Tibial nerve (tissue), 4 donors: ENCODE data around the gene KCNJ6. TPM values are rescaled to one million over a fixed set of nuclear protein-coding genes. Genes with fewer than 3 reads are reported as not detected.

ENCODE experiments used
- DNase-seq, 2 donors: peaks; one replicate each; pipeline ENCODE4 v3.0.0-alpha.2; 2019; ENCODE audit warnings: low spot score in 2 of 2
- H3K27ac ChIP-seq, 4 donors: fragments of 200-600 bp; sonication (generic) in 3 of 4; one replicate each; pipeline ENCODE4 v1.5.1; 2017 to 2019; ENCODE audit warnings: mild to moderate bottlenecking in 1 of 4
- H3K27me3 ChIP-seq, 2 donors: fragments of 200-600 bp; sonication (generic) in 1 of 2; one replicate each; pipeline versions ENCODE4 v1.5.1 to v1.6.0; 2017 to 2019
- H3K36me3 ChIP-seq, 3 donors: fragments of 200-600 bp; sonication (generic); one replicate each; pipeline ENCODE4 v1.5.1; 2018 to 2019
- H3K4me1 ChIP-seq, 4 donors: fragments of 200-600 bp; sonication (generic) in 3 of 4; one replicate each; pipeline ENCODE4 v1.5.1; 2017 to 2019
- H3K4me3 ChIP-seq, 4 donors: fragments of 200-600 bp; sonication (generic) in 3 of 4; one replicate each; pipeline ENCODE4 v1.5.1; 2017 to 2019; ENCODE audit warnings: mild to moderate bottlenecking in 1 of 4, moderate library complexity in 1 of 4
- H3K9me3 ChIP-seq, 4 donors: fragments of 200-600 bp; sonication (generic) in 3 of 4; one replicate each; pipeline ENCODE4 v1.5.1; 2017 to 2019
- EP300 ChIP-seq, 2 donors: sonication (generic); formaldehyde crosslinking; IDR thresholded peaks; one replicate each; pipeline ENCODE4 v1.6.1; 2017; ENCODE audit warnings: antibody characterized with exemption in 2 of 2, mild to moderate bottlenecking in 1 of 2
- POLR2A ChIP-seq, 2 donors: fragments of 450-650 bp; IDR thresholded peaks; one replicate each; pipeline ENCODE4 v1.6.1; 2017; ENCODE audit warnings: antibody characterized with exemption in 2 of 2, mild to moderate bottlenecking in 2 of 2, moderate library complexity in 2 of 2
- WGBS, 2 donors: methylation state at CpG; one replicate each; pipeline ENCODE4 v1.1.5; 2018; 5-methylcytosine and 5-hydroxymethylcytosine counted together
- total RNA-seq, 4 donors: library from RNA; depleted of rRNA; stranded (reverse); fragments of >200 nt; gene quantifications; one replicate each; pipeline ENCODE4 v1.1.0, GENCODE V29; 2016
- TF ChIP-seq, protein P1 (sequence below), 5 experiments: fragments of 200-600 bp in 3 of 5; fragments of 450-650 bp in 2 of 5; sonication (generic) in 3 of 5; IDR thresholded peaks; one replicate each; pipeline ENCODE4 v1.5.1; 2016 to 2019; ENCODE audit warnings: antibody characterized with exemption in 5 of 5, mild to moderate bottlenecking in 3 of 5, moderate library complexity in 2 of 5

KCNJ6 gene
- total RNA-seq, 4 donors from 2014 or later, result not detected

DNA sequence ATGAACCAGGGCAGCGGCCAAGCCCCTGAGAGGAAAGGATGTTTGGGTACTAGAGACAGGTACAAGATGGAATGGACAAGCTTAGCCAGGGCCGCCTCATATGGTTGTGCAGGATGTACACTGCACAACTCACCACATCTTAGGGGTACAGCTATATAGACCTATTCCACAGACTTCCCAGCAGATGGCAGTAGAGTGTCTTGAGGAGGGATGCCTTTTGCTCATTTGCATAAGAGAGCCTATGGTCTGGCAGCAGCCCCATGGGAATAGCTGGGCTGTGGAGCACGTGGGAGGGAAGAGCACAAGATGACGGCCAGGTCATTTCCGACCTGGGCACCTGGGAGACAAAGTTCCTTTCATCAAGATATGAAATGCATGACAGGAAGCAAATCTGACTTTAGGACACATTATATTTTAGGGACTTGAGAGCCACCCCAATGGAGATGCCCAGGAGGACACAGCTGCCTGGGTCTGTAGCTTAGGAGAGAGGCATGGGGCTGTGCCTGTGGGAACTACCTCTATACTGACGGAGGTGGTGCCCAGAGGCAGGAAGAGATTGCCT, 215.5 kb downstream of the KCNJ6 start:
- Histone ChIP-seq H3K4me3 (no peak overlapping the region), H3K9me3 (no peaks in the 10 kb centered on the region), H3K27ac (no peak overlapping the region), H3K27me3 (no peaks in the 10 kb centered on the region), H3K4me1 (no peaks in the 10 kb centered on the region), H3K36me3 (no peaks in the 10 kb centered on the region)
- TF ChIP-seq, protein P1, sequence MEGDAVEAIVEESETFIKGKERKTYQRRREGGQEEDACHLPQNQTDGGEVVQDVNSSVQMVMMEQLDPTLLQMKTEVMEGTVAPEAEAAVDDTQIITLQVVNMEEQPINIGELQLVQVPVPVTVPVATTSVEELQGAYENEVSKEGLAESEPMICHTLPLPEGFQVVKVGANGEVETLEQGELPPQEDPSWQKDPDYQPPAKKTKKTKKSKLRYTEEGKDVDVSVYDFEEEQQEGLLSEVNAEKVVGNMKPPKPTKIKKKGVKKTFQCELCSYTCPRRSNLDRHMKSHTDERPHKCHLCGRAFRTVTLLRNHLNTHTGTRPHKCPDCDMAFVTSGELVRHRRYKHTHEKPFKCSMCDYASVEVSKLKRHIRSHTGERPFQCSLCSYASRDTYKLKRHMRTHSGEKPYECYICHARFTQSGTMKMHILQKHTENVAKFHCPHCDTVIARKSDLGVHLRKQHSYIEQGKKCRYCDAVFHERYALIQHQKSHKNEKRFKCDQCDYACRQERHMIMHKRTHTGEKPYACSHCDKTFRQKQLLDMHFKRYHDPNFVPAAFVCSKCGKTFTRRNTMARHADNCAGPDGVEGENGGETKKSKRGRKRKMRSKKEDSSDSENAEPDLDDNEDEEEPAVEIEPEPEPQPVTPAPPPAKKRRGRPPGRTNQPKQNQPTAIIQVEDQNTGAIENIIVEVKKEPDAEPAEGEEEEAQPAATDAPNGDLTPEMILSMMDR (IDR thresholded peaks at IDR 0.05), result peak in 4 of 5 experiments; percentile 28 to 47 (median 36)
- TF ChIP-seq POLR2A (IDR thresholded peaks at IDR 0.05) (no peak), EP300 (IDR thresholded peaks at IDR 0.05) (no peak)
- 40 to 51% methylated on average over 6 of the region's 6 CpGs for WGBS, 2 donors
- DNase-seq, result no peak

DNA sequence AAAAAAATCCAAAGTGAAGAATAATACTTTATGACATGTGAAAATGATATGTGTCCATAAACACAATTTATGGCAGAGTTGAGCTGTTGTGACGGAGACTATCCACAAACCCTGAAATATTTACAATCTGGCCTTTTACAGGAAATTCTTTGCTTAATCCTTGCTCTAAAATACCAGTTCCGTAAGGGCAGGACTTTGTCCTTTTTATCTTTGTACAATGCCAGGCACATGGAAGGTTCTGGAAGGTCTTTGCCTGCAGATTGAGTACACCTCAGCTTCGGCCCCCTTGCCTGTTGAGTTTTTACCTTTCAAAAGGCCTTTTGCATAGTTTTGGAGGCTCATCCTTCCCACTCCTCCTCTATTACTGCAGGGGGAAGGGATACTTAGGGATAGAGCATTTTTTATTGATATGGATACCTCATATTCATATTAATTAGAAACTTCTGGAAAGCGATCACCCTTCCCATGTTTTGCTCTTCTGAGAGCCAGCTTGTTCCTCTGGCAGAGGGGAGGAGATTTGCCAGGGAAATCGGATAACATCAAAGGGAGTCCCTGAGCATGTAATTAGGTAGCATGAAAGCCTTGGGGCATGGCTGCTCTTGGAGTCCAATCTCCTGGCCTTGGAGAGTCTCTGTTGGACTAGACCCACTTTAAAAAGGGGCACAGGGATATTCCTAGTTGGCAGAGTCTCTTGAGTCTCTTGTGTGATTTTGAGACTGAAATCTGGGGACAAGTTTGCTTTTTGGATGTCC, 217.1 kb downstream of the KCNJ6 start:
- Histone ChIP-seq H3K36me3 (no peaks in the 10 kb centered on the region), H3K4me1 (no peaks in the 10 kb centered on the region), H3K27me3 (no peaks in the 10 kb centered on the region), H3K9me3 (no peaks in the 10 kb centered on the region), H3K27ac (no peak overlapping the region), H3K4me3 (no peak overlapping the region)
- no peak for DNase-seq
- WGBS, 2 donors, result 67 to 69% methylated on average over 5 of the region's 5 CpGs
- TF ChIP-seq, protein P1 (IDR thresholded peaks at IDR 0.05), result no peak
- no peak for TF ChIP-seq POLR2A (IDR thresholded peaks at IDR 0.05)
- TF ChIP-seq EP300 (IDR thresholded peaks at IDR 0.05), result no peak

DNA sequence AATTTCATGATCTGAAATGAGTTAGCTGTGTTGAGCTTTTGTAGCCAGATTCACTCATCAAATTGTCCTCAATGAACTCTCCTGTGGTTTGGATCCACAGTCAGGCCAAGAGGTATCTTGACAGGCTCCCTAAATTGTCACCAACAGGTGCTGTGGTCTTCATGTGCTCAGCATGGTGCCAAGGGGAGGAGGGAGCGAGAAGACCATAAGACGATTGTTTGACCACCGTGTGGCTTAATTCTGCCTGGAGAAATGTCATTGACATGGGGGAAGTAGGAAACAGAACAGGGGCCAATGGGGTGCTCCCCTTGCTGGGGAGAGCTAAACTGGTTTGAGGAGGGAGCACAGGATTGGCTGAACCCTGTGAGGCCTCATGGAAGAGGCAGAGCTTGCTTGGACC, 219.3 kb downstream of the KCNJ6 start:
- Histone ChIP-seq H3K4me1 (no peaks in the 10 kb centered on the region), H3K27me3 (no peaks in the 10 kb centered on the region), H3K36me3 (no peaks in the 10 kb centered on the region), H3K4me3 (no peak overlapping the region), H3K27ac (no peak overlapping the region), H3K9me3 (no peaks in the 10 kb centered on the region)
- TF ChIP-seq POLR2A (IDR thresholded peaks at IDR 0.05) (no peak), EP300 (IDR thresholded peaks at IDR 0.05) (no peak)
- TF ChIP-seq, protein P1 (IDR thresholded peaks at IDR 0.05), result no peak
- 88 to 90% methylated on average over 3 of the region's 3 CpGs for WGBS, 2 donors
- DNase-seq, result no peak

DNA sequence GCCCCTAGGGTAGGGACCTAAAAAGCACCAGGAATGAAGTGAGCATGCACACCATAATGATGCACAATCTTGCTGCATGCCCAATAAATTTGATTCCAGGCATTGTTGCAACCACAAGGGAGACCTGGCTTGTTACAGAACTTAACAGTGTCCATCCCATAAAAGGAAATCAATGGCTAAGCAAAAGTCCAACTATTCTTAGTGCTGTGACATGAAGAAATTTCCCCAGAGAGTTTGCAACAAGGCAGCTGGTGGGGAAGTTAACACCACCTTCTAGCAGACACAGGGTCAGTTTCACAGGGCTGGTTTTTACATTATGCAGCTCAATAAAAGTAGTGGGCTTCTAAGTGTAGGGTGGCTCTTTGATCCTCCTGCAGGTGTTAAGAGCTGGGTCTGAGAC, 221.1 kb downstream of the KCNJ6 start:
- H3K9me3 ChIP-seq, result no peaks in the 10 kb centered on the region
- TF ChIP-seq POLR2A (IDR thresholded peaks at IDR 0.05) (no peak), EP300 (IDR thresholded peaks at IDR 0.05) (no peak)
- TF ChIP-seq, protein P1 (IDR thresholded peaks at IDR 0.05), result no peak
- H3K36me3 ChIP-seq, result no peaks in the 10 kb centered on the region
- DNase-seq, result no peak
- H3K27me3 ChIP-seq, result no peaks in the 10 kb centered on the region
- no peak overlapping the region for H3K27ac ChIP-seq
- H3K4me3 ChIP-seq, result no peak overlapping the region
- H3K4me1 ChIP-seq, result no peaks in the 10 kb centered on the region

DNA sequence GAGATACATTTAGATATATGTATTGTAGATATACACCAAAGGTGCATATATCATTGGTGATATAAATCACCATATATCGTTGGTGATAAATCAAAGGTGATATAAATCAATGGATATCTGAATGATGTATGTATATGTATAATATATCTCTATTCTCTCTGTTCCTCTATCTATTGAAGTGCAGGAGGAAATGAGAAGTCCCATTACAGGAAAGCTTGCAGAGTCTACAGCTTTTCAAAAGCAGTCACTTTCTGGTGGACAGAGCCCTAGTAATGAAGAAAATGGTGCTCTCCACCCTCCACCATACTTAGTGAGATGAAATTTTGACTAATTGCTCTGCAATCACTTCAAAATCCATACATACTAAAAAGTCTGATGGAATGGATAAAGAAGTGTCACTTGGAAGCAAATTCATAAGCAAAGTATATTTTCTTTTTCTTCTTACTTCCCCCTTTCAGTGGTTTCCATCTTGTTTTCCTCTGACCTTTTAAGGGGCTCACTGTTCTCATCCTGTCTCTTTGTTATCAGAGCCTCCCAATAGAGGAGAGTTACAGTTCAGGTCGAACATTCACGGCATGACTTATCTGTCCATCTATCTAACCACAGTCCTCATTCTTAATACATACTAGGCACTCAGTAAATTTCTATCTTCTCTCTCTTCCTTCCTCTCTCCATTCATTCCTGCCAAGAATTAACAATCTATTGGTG, 227.2 kb downstream of the KCNJ6 start:
- H3K36me3 ChIP-seq, result no peaks in the 10 kb centered on the region
- TF ChIP-seq POLR2A (IDR thresholded peaks at IDR 0.05), result no peak
- TF ChIP-seq, protein P1 (IDR thresholded peaks at IDR 0.05), result no peak
- TF ChIP-seq EP300 (IDR thresholded peaks at IDR 0.05), result no peak
- no peak overlapping the region for H3K4me3 ChIP-seq
- 66 to 69% methylated on average over 3 of the region's 3 CpGs for WGBS, 2 donors
- no peak for DNase-seq
- H3K9me3 ChIP-seq, result no peaks in the 10 kb centered on the region
- H3K27me3 ChIP-seq, result no peaks in the 10 kb centered on the region
- H3K27ac ChIP-seq, result no peak overlapping the region
- no peaks in the 10 kb centered on the region for H3K4me1 ChIP-seq
